Sciatic nerve (tissue), 1 donor: ENCODE data around the gene SHISA2. TPM values are rescaled to one million over a fixed set of nuclear protein-coding genes. Genes with fewer than 3 reads are reported as not detected.

Experiments
- total RNA-seq: library from RNA; stranded (reverse); fragmentation: NEBNext Ultra II Directional; extraction: Animal tissue kit (Norgen Biotek cat#: 25700); gene quantifications from one replicate; pipeline ENCODE4 v1.2.1, GENCODE V29; 2021
- donor health status: DM: no; HTN: no; CAD: no.

Gene SHISA2
- total RNA-seq, 1 donor from 2014 or later, result 2.9 TPM

Other genes starting within 250 kb of the SHISA2 start
- gene RNF6, start 170.3 kb upstream of the SHISA2 start, total RNA-seq, result 29.7 TPM
- gene CDK8, start 202.1 kb upstream of the SHISA2 start, total RNA-seq, result 10.4 TPM